Ovary (tissue), 9 donors: ENCODE results near the gene MYMX. TPM values are rescaled to one million over a fixed set of nuclear protein-coding genes. Genes with fewer than 3 reads are reported as not detected.
A peak's percentile ranks its signal among the peaks of the same experiment; 100 is the strongest.

ENCODE experiments used
- DNase-seq, 5 donors: peaks; one replicate each; pipeline ENCODE4 v3.0.0-alpha.2; 2019 to 2020
- H3K27ac ChIP-seq, 2 donors: fragments of 200-600 bp; one replicate each; pipeline versions ENCODE4 v1.5.1 to v1.8.0; 2019 to 2022
- H3K27me3 ChIP-seq: fragments of 200-600 bp; one replicate; pipeline ENCODE4 v1.8.0; 2022
- H3K36me3 ChIP-seq: fragments of 200-600 bp; sonication (generic); one replicate; pipeline ENCODE4 v1.5.1; 2019
- H3K4me1 ChIP-seq: one replicate; pipeline ENCODE4 v1.8.1; 2013; ENCODE audit warnings: mild to moderate bottlenecking, moderate library complexity; ENCODE audit not compliant: insufficient read depth
- H3K4me3 ChIP-seq: fragments of 200-600 bp; sonication (generic); one replicate; pipeline ENCODE4 v1.5.1; 2017
- H3K9me3 ChIP-seq, 2 donors: fragments of 200-600 bp in 1 of 2; sonication (generic) in 1 of 2; one replicate each; pipeline versions ENCODE4 v1.5.1 to v1.8.1; 2013 to 2019; ENCODE audit warnings: mild to moderate bottlenecking in 1 of 2, moderate library complexity in 1 of 2
- CTCF ChIP-seq, 3 donors: fragments of 450-650 bp in 2 of 3; fragments of 200-600 bp in 1 of 3; IDR thresholded peaks; one replicate each; pipeline versions ENCODE4 v1.5.1 to v1.8.0; 2016 to 2022; ENCODE audit warnings: antibody characterized with exemption in 3 of 3, mild to moderate bottlenecking in 1 of 3
- EP300 ChIP-seq: sonication (generic); formaldehyde crosslinking; IDR thresholded peaks from one replicate; pipeline ENCODE4 v1.6.1; 2017; ENCODE audit warnings: antibody characterized with exemption
- POLR2A ChIP-seq: fragments of 450-650 bp; IDR thresholded peaks from one replicate; pipeline ENCODE4 v1.6.1; 2017; ENCODE audit warnings: antibody characterized with exemption, mild to moderate bottlenecking, moderate library complexity
- WGBS, 3 donors: extraction: QIAGEN DNeasy Blood & Tissue Kit in 1 of 3; methylation state at CpG; one replicate each; pipeline versions ENCODE4 v1.1.5 to v1.1.7; 2013 to 2017; 5-methylcytosine and 5-hydroxymethylcytosine counted together
- intact Hi-C, 4 donors: fragments of 100-400 bp; cut with DNase I; formaldehyde crosslinking; loops; one replicate each; pipeline versions ENCODE4 v1.11.0 to v1.15.1; 2022 to 2023
- polyA plus RNA-seq, 2 donors: library from polyadenylated mRNA; stranded (reverse); fragments of 200-250 nt in 1 of 2; fragments of 350-450 nt in 1 of 2; fragmentation: Illumina TruSeq in 1 of 2; extraction: RNeasy Lipid Tissue Mini Kit (QIAGEN cat#74804) in 1 of 2; gene quantifications; one replicate each; pipeline ENCODE4 v1.2.3, GENCODE V29; 2013 to 2014
- total RNA-seq, 7 donors: library from RNA; depleted of rRNA in 2 of 7; stranded (reverse); fragments of >200 nt in 2 of 7; fragmentation: NEBNext Ultra II Directional in 3 of 7; extraction: Animal tissue kit (Norgen Biotek cat#: 25700) in 3 of 7; gene quantifications; one replicate each; pipeline versions ENCODE4 v1.1.0 to v1.2.4, GENCODE V29; 2016 to 2023
- donor health status: DM: no; HTN: no; CAD: no; lungs with moderate emphysema.
- donor health status: DM: no; HTN: no; CAD: no.
- donor health status: Bipolar disorder and iron deficiency.
- donor health status: DM: yes; HTN: yes; CAD: no.
- donor health status: DM: no; HTN: no; CAD: no.
- donor health status: DM: yes; HTN: yes; CAD: no.

Gene MYMX
- total and polyA plus RNA-seq, 9 donors = 0.40 to 0.50 (median 0.42) TPM; not detected in 5

- WGBS, 3 donors = 53 to 63% (median 58%) methylated on average over 9 of the region's 9 CpGs
- H3K4me3 ChIP-seq = no peak overlapping the region
- no peaks in the 10 kb centered on the region for H3K36me3 ChIP-seq
- TF ChIP-seq POLR2A (no peak), CTCF (IDR thresholded peaks at IDR 0.05) (no peak), EP300 (no peak)
- DNase-seq = no peak
- H3K27ac ChIP-seq = no peak overlapping the region
- H3K9me3 ChIP-seq = no peaks in the 10 kb centered on the region
- H3K27me3 ChIP-seq = no peaks in the 10 kb centered on the region
- intact Hi-C loops = no loop called here
- peaks cover 9% of the 10 kb centered on the region for H3K4me1 ChIP-seq
Observed at GRCh38 chr6:44263354-44264100, 46.8 kb downstream of the MYMX start.

DNA sequence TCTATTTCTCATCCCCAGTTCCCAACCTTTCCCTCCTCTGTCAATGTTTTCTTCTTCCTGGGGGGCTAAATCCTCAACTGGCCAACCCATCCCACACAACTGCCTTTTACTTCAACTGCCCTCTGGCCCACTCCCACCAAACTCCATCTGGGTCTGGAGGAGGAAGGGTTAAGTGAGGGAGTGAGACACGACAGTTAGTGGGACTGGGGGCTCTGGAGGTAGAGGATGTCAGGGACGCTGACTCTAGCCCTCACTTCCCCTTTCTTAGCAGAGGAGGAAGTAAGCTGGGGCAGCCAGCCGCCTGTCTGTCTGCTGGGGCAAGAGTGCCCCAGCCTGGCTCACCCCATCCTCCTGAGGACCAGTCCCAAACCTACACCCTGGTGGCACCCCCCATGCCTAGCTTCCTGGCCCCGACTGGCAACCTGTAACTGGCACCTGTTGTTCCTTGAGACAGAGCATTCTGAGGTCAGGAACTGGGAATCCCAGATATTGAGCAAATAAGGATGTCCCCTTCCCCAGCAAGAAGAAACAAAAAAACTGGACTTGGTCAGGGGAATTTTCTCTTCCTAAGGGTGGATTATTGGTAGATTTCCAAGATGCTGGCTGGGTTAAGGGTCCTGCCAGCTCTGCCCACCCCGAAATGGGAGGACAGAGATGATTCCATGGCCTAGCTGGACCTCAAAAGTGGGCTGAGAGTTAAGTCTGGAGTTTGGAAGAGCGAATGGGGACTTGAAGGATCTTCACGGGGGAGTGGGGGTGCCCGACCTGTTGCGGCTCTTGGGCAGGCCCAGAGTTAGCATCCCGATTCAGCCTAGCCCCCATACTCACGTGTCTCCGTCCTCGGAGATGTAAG, 47.7 kb downstream of the MYMX start:
- H3K36me3 ChIP-seq = no peaks in the 10 kb centered on the region
- no peaks in the 10 kb centered on the region for H3K27me3 ChIP-seq
- H3K4me1 ChIP-seq = peaks cover 9% of the 10 kb centered on the region
- TF ChIP-seq POLR2A = no peak
- no peak for TF ChIP-seq CTCF (IDR thresholded peaks at IDR 0.05)
- TF ChIP-seq EP300 = no peak
- WGBS, 3 donors = 10 to 15% (median 15%) methylated on average over 13 of the region's 13 CpGs
- DNase-seq = peak in 1 of 5 donors; percentile 19
- peak overlapping the region; percentile 79 for H3K4me3 ChIP-seq
- no peaks in the 10 kb centered on the region for H3K9me3 ChIP-seq
- peak overlapping the region in 1 of 2 donors; percentile 41 for H3K27ac ChIP-seq
- intact Hi-C loops = no loop called here

DNA sequence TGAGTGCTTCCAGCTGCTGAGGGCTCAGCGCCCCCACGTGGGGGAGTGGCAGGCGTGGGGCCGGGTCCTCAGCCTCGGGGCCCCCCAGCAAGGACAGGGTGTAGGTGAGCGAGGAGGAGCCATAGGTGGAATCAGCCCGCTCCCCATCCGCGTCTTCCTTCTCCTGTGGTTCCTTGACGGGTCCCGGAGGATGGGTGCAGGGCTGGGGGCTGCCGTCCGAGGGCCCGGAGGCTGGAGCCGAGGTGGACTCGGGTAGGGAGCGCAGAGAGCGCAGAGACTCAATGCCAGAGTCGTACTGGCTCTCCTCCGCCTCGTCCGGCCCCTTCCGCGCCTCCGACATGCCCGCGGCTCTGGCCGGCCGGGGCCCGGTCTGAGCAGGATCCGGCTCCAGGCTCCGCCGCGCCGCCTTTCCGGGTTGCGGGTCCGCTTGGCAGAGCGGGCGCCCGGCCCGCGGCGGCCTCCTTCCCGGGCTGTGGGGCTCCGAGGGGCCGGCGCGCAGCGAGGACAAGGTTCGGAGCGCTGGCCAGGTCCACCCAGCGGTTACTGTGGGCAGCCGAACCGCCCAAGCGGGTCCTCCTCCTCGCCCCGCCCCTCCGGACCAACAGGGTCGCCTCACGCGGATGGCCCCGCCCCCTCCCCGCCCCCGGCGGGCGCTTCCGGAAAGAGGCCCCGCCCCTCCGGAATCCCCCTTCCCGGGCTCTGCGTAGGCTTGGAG, 48.4 kb downstream of the MYMX start, which contains the start of gene NFKBIE:
Gene NFKBIE, minus strand, starts transcription at position 545 of the 715 bp plus-strand sequence. Its CDS starts 205 bp downstream, at position 340.
- Histone ChIP-seq H3K4me1 (peaks cover 9% of the 10 kb centered on the region), H3K36me3 (no peaks in the 10 kb centered on the region), H3K27me3 (no peaks in the 10 kb centered on the region), H3K27ac (peak within 1 kb of the TSS; percentile 41 to 49), H3K9me3 (no peaks in the 10 kb centered on the region), H3K4me3 (peak within 1 kb of the TSS; percentile 79)
- TF ChIP-seq CTCF (IDR thresholded peaks at IDR 0.05) (peak in 1 of 3 donors; percentile 48), POLR2A (peak; percentile 33), EP300 (no peak)
- intact Hi-C loops = no loop called here
- DNase-seq = peak; percentile 96 to 98 (median 97)
- 0% methylated on average over 38 to 71 of the region's 72 CpGs for WGBS, 3 donors

DNA sequence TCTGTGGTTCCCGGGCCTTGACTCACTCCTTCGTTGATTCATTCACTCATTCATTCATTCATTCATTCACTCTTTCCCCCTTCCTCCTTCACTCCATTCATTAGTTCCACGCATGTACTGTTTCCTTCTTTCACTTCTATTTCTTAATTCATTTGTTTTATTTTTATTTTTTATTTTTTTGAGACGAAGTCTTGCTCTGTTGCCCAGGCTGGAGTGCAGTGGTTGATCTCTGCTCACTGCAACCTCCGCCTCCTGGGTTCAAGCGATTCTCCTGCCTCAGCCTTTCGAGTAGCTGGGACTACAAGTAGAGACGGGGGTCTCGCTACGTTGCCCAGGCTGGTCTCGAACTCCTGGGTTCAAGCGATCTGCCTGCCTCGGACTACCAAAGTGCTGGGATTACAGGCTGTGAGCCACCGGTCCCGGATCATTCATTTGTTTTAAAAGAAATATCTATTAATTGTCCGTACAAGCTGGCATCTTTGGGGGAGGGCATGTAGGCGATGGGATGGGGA, 49.1 kb downstream of the MYMX start:
- H3K27me3 ChIP-seq = no peaks in the 10 kb centered on the region
- DNase-seq = no peak
- H3K4me1 ChIP-seq = peaks cover 9% of the 10 kb centered on the region
- TF ChIP-seq CTCF (IDR thresholded peaks at IDR 0.05) (no peak), EP300 (no peak), POLR2A (no peak)
- intact Hi-C loops = no loop called here
- no peaks in the 10 kb centered on the region for H3K36me3 ChIP-seq
- 54 to 61% (median 59%) methylated on average over 17 of the region's 17 CpGs for WGBS, 3 donors
- no peaks in the 10 kb centered on the region for H3K9me3 ChIP-seq
- no peak overlapping the region for H3K27ac ChIP-seq
- peak overlapping the region; percentile 79 for H3K4me3 ChIP-seq
